ENCODE measurements around the gene TBC1D4.

Gene TBC1D4

GRCh38 chr13:75482070-75482819, at the start of gene TBC1D4:
TBC1D4 (minus strand) TSS chr13:75482169; CDS start chr13:75481767, 402 bp downstream.
- peak within 1 kb of the TSS; percentile 95 for H3K4me3 Mint-ChIP-seq
- peaks cover 41% of the 10 kb centered on the region for H3K27me3 Mint-ChIP-seq
- no peaks in the 10 kb centered on the region for H3K36me3 Mint-ChIP-seq
- no peak within 1 kb of the TSS for H3K27ac Mint-ChIP-seq
- no peaks in the 10 kb centered on the region for H3K9me3 Mint-ChIP-seq (ENCODE audit: low read depth)
- H3K4me1 Mint-ChIP-seq (ENCODE audit: low read depth), result peaks cover 13% of the 10 kb centered on the region

GRCh38 chr13:75530549-75530961, 48.6 kb upstream of the TBC1D4 start:
- H3K4me1 Mint-ChIP-seq (ENCODE audit: low read depth), result peaks cover 52% of the 10 kb centered on the region
- H3K36me3 Mint-ChIP-seq, result peaks cover 14% of the 10 kb centered on the region
- H3K27ac Mint-ChIP-seq, result no peak overlapping the region

GRCh38 chr13:75521956-75522355, 40.0 kb upstream of the TBC1D4 start:
- no peak overlapping the region for H3K27ac Mint-ChIP-seq
- peaks cover 11% of the 10 kb centered on the region for H3K36me3 Mint-ChIP-seq

More at GRCh38 chr13:75530549-75530961, 48.6 kb upstream of the TBC1D4 start:
- Mint-ChIP-seq H3K27me3 (no peaks in the 10 kb centered on the region), H3K4me3 (no peak overlapping the region), H3K9me3 (ENCODE audit: low read depth) (no peaks in the 10 kb centered on the region)

GRCh38 chr13:75518439-75519088, 36.6 kb upstream of the TBC1D4 start:
- H3K9me3 Mint-ChIP-seq (ENCODE audit: low read depth), result no peaks in the 10 kb centered on the region
- H3K4me3 Mint-ChIP-seq, result no peak overlapping the region
- peaks cover 5% of the 10 kb centered on the region for H3K36me3 Mint-ChIP-seq
- no peak overlapping the region for H3K27ac Mint-ChIP-seq
- H3K4me1 Mint-ChIP-seq (ENCODE audit: low read depth), result no peaks in the 10 kb centered on the region
- peaks cover 2% of the 10 kb centered on the region for H3K27me3 Mint-ChIP-seq

More at GRCh38 chr13:75521956-75522355, 40.0 kb upstream of the TBC1D4 start:
- no peak overlapping the region for H3K4me3 Mint-ChIP-seq
- peaks cover 2% of the 10 kb centered on the region for H3K4me1 Mint-ChIP-seq (ENCODE audit: low read depth)
- no peaks in the 10 kb centered on the region for H3K27me3 Mint-ChIP-seq
- no peaks in the 10 kb centered on the region for H3K9me3 Mint-ChIP-seq (ENCODE audit: low read depth)

GRCh38 chr13:75514080-75514995, 32.4 kb upstream of the TBC1D4 start:
- no peaks in the 10 kb centered on the region for H3K4me1 Mint-ChIP-seq (ENCODE audit: low read depth)

GRCh38 chr13:75513271-75513670, 31.3 kb upstream of the TBC1D4 start:
- peaks cover 10% of the 10 kb centered on the region for H3K27me3 Mint-ChIP-seq
- peaks cover 3% of the 10 kb centered on the region for H3K36me3 Mint-ChIP-seq
- no peaks in the 10 kb centered on the region for H3K4me1 Mint-ChIP-seq (ENCODE audit: low read depth)
- H3K9me3 Mint-ChIP-seq (ENCODE audit: low read depth), result no peaks in the 10 kb centered on the region
- no peak overlapping the region for H3K27ac Mint-ChIP-seq
- H3K4me3 Mint-ChIP-seq, result no peak overlapping the region

More at GRCh38 chr13:75514080-75514995, 32.4 kb upstream of the TBC1D4 start:
- Mint-ChIP-seq H3K27ac (no peak overlapping the region), H3K27me3 (peaks cover 10% of the 10 kb centered on the region), H3K36me3 (peaks cover 3% of the 10 kb centered on the region), H3K4me3 (no peak overlapping the region), H3K9me3 (ENCODE audit: low read depth) (no peaks in the 10 kb centered on the region)

GRCh38 chr13:75512253-75512652, 30.3 kb upstream of the TBC1D4 start:
- Mint-ChIP-seq H3K9me3 (ENCODE audit: low read depth) (no peaks in the 10 kb centered on the region), H3K27ac (no peak overlapping the region), H3K27me3 (peaks cover 10% of the 10 kb centered on the region), H3K4me1 (ENCODE audit: low read depth) (no peaks in the 10 kb centered on the region), H3K36me3 (peaks cover 3% of the 10 kb centered on the region), H3K4me3 (no peak overlapping the region)

- Mint-ChIP-seq H3K27ac (no peak overlapping the region), H3K4me1 (ENCODE audit: low read depth) (no peaks in the 10 kb centered on the region), H3K36me3 (peaks cover 3% of the 10 kb centered on the region), H3K4me3 (no peak overlapping the region), H3K9me3 (ENCODE audit: low read depth) (no peaks in the 10 kb centered on the region), H3K27me3 (peaks cover 10% of the 10 kb centered on the region)
Observed at GRCh38 chr13:75511051-75511625, 29.2 kb upstream of the TBC1D4 start.

- Mint-ChIP-seq H3K4me1 (ENCODE audit: low read depth) (no peaks in the 10 kb centered on the region), H3K27ac (no peak overlapping the region), H3K27me3 (peaks cover 5% of the 10 kb centered on the region), H3K36me3 (peaks cover 2% of the 10 kb centered on the region), H3K4me3 (no peak overlapping the region), H3K9me3 (ENCODE audit: low read depth) (no peaks in the 10 kb centered on the region)
Observed at GRCh38 chr13:75508002-75508548, 26.1 kb upstream of the TBC1D4 start.

GRCh38 chr13:75507027-75508001, 25.3 kb upstream of the TBC1D4 start:
- peaks cover 3% of the 10 kb centered on the region for H3K27me3 Mint-ChIP-seq
- no peak overlapping the region for H3K4me3 Mint-ChIP-seq
- H3K4me1 Mint-ChIP-seq (ENCODE audit: low read depth), result no peaks in the 10 kb centered on the region
- H3K9me3 Mint-ChIP-seq (ENCODE audit: low read depth), result no peaks in the 10 kb centered on the region
- H3K27ac Mint-ChIP-seq, result no peak overlapping the region
- H3K36me3 Mint-ChIP-seq, result no peaks in the 10 kb centered on the region

- Mint-ChIP-seq H3K36me3 (no peaks in the 10 kb centered on the region), H3K9me3 (ENCODE audit: low read depth) (no peaks in the 10 kb centered on the region), H3K4me3 (no peak overlapping the region), H3K4me1 (ENCODE audit: low read depth) (no peaks in the 10 kb centered on the region), H3K27ac (no peak overlapping the region), H3K27me3 (no peaks in the 10 kb centered on the region)
Observed at GRCh38 chr13:75506018-75506417, 24.0 kb upstream of the TBC1D4 start.

- Mint-ChIP-seq H3K27ac (no peak overlapping the region), H3K4me1 (ENCODE audit: low read depth) (no peaks in the 10 kb centered on the region), H3K36me3 (no peaks in the 10 kb centered on the region), H3K4me3 (no peak overlapping the region), H3K27me3 (no peaks in the 10 kb centered on the region), H3K9me3 (ENCODE audit: low read depth) (no peaks in the 10 kb centered on the region)
Observed at GRCh38 chr13:75505327-75505726, 23.4 kb upstream of the TBC1D4 start.

GRCh38 chr13:75495938-75496337, 14.0 kb upstream of the TBC1D4 start:
- H3K9me3 Mint-ChIP-seq (ENCODE audit: low read depth), result no peaks in the 10 kb centered on the region

More at GRCh38 chr13:75495938-75496337, 14.0 kb upstream of the TBC1D4 start:
- no peaks in the 10 kb centered on the region for H3K36me3 Mint-ChIP-seq
- H3K4me1 Mint-ChIP-seq (ENCODE audit: low read depth), result no peaks in the 10 kb centered on the region
- no peak overlapping the region for H3K27ac Mint-ChIP-seq
- peaks cover 2% of the 10 kb centered on the region for H3K27me3 Mint-ChIP-seq
- no peak overlapping the region for H3K4me3 Mint-ChIP-seq
